HG02870 (cell line): ENCODE measurements around the gene RPL18.
"Not testable (repeated sequence)": the region's sequence is repeated elsewhere in the genome, so short reads cannot be mapped to it uniquely, and the experiment has no call there.

Experiments used
- ATAC-seq: cut with Tn5 transposase; IDR thresholded peaks from one replicate; pipeline ENCODE4 v1.9.1; 2021; ENCODE audit warnings: mild to moderate bottlenecking, moderate library complexity; ENCODE audit not compliant: unreplicated experiment

Gene RPL18

GRCh38 chr19:48644839-48645619 is 26.1 kb upstream of the RPL18 start:
- peak; percentile 45 for ATAC-seq

GRCh38 chr19:48644355-48644754 is 25.4 kb upstream of the RPL18 start:
- ATAC-seq, result no peak

DNA sequence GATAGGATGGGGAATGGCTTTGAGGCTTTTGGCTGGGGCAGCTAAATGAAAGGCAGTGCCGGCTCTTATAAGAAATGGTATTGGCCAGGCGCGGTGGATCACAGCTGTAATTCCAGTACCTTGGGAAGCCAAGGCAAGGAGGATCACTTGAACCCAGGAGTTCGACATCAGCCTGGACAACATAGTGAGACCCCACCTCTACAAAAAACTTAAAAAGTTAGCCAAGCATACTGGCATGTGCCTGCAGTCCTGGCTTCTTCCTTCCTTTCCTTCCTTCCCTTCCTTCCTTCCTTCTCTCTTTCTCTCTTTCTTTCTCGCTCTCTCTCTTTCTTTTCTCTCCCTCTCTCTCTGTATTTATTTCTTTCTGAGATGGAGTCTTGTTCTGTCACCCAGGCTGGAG is 23.9 kb upstream of the RPL18 start:
- no peak for ATAC-seq

DNA sequence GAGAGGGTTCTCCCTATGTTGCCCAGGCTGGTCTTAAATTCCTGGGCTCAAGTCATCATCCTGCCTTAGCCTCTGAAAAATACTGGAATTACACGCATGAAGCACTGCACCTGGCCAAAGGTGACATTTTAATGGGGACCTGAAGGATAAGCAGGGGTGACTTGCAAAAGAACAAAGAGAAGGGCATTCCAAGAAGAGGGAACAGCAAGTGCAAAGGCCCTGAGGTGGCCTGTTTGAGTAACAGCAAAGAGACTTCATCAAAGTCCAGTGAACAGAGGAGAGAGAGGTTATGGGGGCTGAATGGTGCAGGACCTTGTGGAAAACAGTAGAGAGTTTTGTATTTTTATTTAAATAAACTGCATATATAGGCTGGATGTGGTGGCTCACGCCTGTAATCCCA is 22.9 kb upstream of the RPL18 start:
- no peak for ATAC-seq

- no peak for ATAC-seq
These were observed 20.8 kb upstream of the RPL18 start for GRCh38 chr19:48639483-48640375.

- no peak for ATAC-seq
These were observed 19.9 kb upstream of the RPL18 start for GRCh38 chr19:48638831-48639381.

DNA sequence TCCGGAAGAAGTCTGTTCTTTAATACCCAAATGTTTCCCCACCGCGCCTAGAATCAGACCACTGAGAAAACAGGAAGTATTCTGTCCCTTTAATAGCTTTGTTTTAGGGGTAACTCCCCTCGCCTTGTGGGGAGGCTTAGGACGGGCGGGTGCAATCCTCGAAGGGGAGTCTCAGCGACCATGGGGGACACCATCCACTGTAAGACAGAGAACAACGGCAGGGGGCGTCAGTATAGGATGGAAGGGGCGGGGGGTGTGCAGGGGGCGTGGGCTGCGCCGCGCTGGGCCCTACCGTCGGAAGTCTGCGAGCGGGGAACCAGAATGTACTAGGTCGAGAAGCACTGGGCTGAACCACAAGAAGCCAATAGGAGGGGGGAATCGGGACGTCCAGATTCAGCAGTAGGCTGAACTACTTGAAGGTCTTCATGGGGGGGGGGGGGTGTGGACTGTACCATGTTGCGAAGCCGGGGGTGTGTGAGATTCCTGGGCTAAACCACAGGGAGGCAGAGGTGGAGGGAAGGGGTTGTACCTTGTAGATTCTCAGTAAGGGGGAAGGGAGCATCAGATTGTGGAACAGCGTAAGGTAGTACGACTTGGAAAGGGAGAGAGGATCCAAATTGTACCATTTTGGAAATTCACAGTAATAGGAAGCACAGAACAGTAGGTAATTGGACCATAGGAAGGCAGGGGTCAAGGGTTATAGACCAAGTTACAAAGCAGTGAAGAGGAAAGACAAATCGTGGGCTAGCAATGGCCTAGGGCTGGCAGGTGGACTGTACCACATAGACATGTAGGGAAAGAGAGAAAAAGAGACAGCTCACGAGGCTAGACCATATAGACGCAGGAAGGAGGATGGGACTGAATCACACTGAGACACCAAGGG is 19.2 kb upstream of the RPL18 start:
- peak; percentile 9 for ATAC-seq

DNA sequence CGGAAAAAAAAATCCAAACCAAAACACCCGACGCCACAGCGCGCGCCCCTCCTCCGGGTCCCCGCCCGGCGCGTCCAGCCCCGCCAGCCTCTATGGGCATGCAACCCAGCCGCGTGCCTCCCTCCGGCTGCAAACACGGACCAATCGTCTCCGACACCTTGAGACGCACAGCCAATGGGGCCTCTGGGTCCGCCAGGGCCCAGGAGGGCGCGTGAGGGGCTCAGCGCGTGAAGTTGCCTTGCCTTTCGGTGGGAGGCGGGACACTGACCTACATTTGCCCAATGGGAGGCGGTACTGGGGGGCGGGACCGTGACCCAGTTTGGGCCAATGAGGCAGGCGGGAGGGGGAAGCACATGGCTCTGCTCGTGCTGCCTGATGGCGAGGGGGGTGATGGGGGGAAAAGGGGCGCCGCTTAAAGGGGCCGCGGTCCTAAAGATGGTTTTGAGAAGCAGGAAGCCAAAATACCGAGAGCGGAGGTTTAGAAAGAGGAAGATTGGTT is 18.5 kb upstream of the RPL18 start:
- peak; percentile 69 for ATAC-seq

- ATAC-seq, result no peak
These were observed 18.0 kb upstream of the RPL18 start, which contains the start of gene DBP for GRCh38 chr19:48636859-48637448. DBP (minus strand) TSS chr19:48637379; CDS start chr19:48636994, 385 bp downstream.

GRCh38 chr19:48635966-48636858 is 17.2 kb upstream of the RPL18 start:
- ATAC-seq, result no peak

DNA sequence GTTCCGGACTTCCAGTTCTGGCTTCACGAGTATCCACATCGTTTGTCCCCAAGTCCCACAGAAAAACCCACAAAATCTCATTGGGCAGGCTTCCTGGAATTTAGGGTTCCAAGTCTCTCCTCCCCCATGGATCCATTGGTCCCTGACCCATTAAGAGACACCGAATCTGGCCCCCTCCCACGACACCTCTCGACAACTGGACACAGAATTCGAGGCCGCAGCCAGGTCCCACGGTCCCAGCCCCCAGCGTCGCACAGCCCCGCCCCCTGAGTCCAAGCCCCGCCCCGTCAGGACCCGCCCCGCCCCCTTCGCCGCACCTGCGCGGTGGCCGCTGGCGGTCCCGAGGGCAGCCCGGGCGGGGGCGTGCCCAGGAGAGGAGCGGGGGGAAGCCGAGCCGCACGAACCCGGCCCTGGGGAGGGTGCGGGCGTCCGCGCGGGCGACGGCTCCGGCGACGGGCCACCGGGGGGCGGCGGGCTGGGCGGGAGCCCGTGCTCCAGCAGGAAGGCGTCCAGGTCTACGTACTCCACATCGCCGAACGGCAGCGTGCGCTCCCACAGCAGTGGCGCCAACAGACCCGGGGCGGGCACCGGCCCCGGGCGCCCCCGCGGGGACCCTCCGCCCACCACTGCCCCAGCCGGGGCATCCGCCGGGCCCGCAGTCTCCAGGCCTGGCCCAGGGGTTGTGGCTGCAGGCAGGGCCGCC is 16.4 kb upstream of the RPL18 start:
- no peak for ATAC-seq

GRCh38 chr19:48634424-48635262 is 15.7 kb upstream of the RPL18 start:
- ATAC-seq, result peak; percentile 30

DNA sequence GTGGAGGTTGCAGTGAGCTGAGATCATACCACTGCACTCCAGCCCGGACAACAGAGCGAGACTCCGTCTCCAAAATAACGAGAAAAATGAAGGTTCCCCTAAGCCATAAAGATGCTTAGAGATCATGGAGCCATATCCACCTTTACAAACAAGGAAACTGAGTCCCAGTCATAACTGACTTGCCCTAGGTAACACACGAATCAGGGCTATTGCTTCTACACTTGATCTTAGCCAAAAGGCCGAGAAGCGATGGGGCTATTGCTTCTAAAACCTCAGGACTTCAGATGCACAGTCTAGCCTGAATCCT is 15.0 kb upstream of the RPL18 start:
- ATAC-seq, result no peak

DNA sequence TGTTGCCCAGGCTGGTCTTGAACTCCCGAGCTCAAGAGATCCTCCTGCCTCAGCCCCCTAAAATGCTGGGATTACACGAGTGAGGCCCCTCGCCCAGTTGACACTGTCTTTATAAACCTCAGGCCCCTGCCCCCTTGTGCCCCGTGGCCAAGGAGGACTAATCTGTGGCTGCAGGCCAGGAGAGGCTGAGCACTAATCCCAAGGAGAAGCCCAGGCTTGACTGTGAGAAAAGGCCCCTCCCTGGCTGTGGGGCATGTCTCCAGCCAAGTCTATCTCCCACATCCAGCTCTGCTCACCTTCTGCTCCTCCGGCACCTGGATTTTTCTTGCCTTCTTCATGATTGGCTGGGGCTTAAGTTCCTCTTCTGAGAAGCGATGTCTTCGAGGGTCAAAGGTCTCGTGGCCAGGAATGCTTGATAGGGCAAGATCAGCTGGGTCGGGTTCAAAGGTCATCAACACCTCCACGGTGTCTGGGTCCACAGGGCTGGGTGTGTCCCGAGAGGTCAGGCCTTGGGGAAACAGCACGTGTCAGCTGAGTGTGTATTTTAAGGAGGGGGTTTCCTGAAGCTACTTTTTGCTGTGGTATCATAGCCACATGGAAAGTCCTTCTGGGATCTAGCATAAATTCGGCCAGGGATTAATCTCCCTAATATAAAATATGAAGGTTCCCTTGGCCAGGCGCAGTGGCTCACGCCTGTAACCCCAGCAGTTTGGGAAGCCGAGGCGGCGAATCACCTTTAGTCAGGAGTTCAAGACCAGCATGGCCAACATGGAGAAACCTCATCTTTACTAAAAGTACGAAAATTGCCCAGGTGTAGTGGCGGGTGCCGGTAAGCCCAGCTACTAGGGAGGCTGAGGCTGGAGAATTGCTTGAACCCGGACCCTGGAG is 14.4 kb upstream of the RPL18 start:
- no peak for ATAC-seq

GRCh38 chr19:48632692-48633147 is 13.7 kb upstream of the RPL18 start:
- no peak for ATAC-seq

DNA sequence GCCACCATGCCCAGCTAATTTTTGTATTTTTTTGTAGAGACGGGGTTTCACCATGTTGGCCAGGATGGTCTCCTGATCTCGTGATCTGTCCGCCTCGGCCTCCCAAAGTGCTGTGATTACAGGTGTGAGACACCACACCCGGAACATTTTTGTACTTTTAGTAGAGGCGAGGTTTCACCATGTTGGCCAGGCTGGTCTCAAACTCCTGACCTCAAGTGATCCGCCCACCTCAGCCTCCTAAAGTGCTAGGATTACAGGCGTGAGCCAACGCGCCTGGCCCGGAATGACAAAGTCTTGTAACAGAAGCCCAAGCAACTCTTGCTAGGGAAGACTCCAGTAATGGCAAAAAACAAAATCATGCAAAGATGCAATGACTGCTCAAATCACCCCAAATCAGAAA is 13.3 kb upstream of the RPL18 start:
- ATAC-seq, result not testable (repeated sequence)

GRCh38 chr19:48631225-48631624 is 12.2 kb upstream of the RPL18 start:
- no peak for ATAC-seq
